Activated CD8-positive, alpha-beta T cell treated with anti-CD3 and anti-CD28 coated beads, Interleukin-2, amount 10 ng/mL, durations not matched to agents 7 days and 5 days (primary cell): ENCODE data around the gene GJA10. TPM values are rescaled to one million over a fixed set of nuclear protein-coding genes. Genes with fewer than 3 reads are reported as not detected.

Experiments
- ATAC-seq: fragments of 150-1000 bp; cut with Tn5 transposase; one replicate; pipeline ENCODE4 v1.10.0; 2021; ENCODE audit warnings: moderate library complexity
- CTCF ChIA-PET: fragments of 350-600 bp; sonication (Branson Sonifier 250); formaldehyde crosslinking; loops from one replicate; lab custom pipeline; 2021; ENCODE audit warnings: antibody characterized with exemption; lab: Charles Lee
- POLR2A ChIA-PET: fragments of 350-600 bp; sonication (Branson Sonifier 250); formaldehyde crosslinking; loops from one replicate; lab custom pipeline; 2021; ENCODE audit warnings: antibody characterized with exemption; lab: Charles Lee
- DNase-seq: peaks from one replicate; pipeline ENCODE4 v3.0.0-alpha.2; 2020
- H3K27ac Mint-ChIP-seq: one replicate; pipeline ENCODE4 v1.8.0; 2021; ENCODE audit warnings: mild to moderate bottlenecking, mixed read lengths
- H3K27me3 Mint-ChIP-seq: one replicate; pipeline ENCODE4 v1.8.0; 2021; ENCODE audit warnings: low read depth, mixed read lengths
- H3K36me3 Mint-ChIP-seq: one replicate; pipeline ENCODE4 v1.8.0; 2021; ENCODE audit warnings: low read depth, mixed read lengths
- H3K4me1 Mint-ChIP-seq: one replicate; pipeline ENCODE4 v1.8.0; 2021; ENCODE audit warnings: low read depth, mixed read lengths
- H3K4me3 Mint-ChIP-seq: one replicate; pipeline ENCODE4 v1.8.0; 2021; ENCODE audit warnings: mild to moderate bottlenecking, mixed read lengths
- H3K9me3 Mint-ChIP-seq: one replicate; pipeline ENCODE4 v1.8.0; 2022; ENCODE audit warnings: mixed read lengths; ENCODE audit not compliant: insufficient read depth
- total RNA-seq, 2 experiments: library from RNA; stranded (reverse); gene quantifications; one replicate each; pipeline ENCODE4 v1.2.3, GENCODE V29; 2021

Gene GJA10
- total RNA-seq, 2 experiments from 2014 or later = not detected

GRCh38 chr6:89921197-89921596 is 26.9 kb downstream of the GJA10 start:
- Mint-ChIP-seq H3K27me3 (no peaks in the 10 kb centered on the region), H3K36me3 (peaks cover 8% of the 10 kb centered on the region), H3K27ac (peak overlapping the region; percentile 13), H3K9me3 (peaks cover 9% of the 10 kb centered on the region), H3K4me3 (no peak overlapping the region), H3K4me1 (peaks cover 8% of the 10 kb centered on the region)
- CTCF ChIA-PET = interaction anchor here (1.1 kb wide), 1 partner anchor 20 kb away, joined by 5 read pairs; no protein-coding TSS in a partner anchor
- DNase-seq (peak; percentile 16), ATAC-seq (peak; percentile 28)
- POLR2A ChIA-PET = no interaction called here

GRCh38 chr6:89921691-89922090 is 27.4 kb downstream of the GJA10 start:
- no peak overlapping the region for H3K4me3 Mint-ChIP-seq
- peaks cover 12% of the 10 kb centered on the region for H3K4me1 Mint-ChIP-seq
- POLR2A ChIA-PET = no interaction called here

GRCh38 chr6:89924231-89924630 is 30.0 kb downstream of the GJA10 start:
- peaks cover 30% of the 10 kb centered on the region for H3K4me1 Mint-ChIP-seq
- peaks cover 25% of the 10 kb centered on the region for H3K36me3 Mint-ChIP-seq
- POLR2A ChIA-PET = no interaction called here
- H3K27ac Mint-ChIP-seq = no peak overlapping the region
- H3K27me3 Mint-ChIP-seq = no peaks in the 10 kb centered on the region
- CTCF ChIA-PET = no interaction called here
- H3K9me3 Mint-ChIP-seq = no peaks in the 10 kb centered on the region
- ATAC-seq (no peak), DNase-seq (no peak)
- H3K4me3 Mint-ChIP-seq = no peak overlapping the region

More at GRCh38 chr6:89921691-89922090, 27.4 kb downstream of the GJA10 start:
- Mint-ChIP-seq H3K27ac (no peak overlapping the region), H3K36me3 (peaks cover 5% of the 10 kb centered on the region), H3K27me3 (no peaks in the 10 kb centered on the region), H3K9me3 (peaks cover 4% of the 10 kb centered on the region)
- DNase-seq (no peak), ATAC-seq (no peak)
- CTCF ChIA-PET = no interaction called here

GRCh38 chr6:89925826-89926225 is 31.6 kb downstream of the GJA10 start:
- CTCF ChIA-PET = no interaction called here
- H3K36me3 Mint-ChIP-seq = peaks cover 37% of the 10 kb centered on the region
- H3K4me1 Mint-ChIP-seq = peaks cover 43% of the 10 kb centered on the region

GRCh38 chr6:89927264-89927663 is 33.0 kb downstream of the GJA10 start:
- no peak overlapping the region for H3K27ac Mint-ChIP-seq
- no peaks in the 10 kb centered on the region for H3K9me3 Mint-ChIP-seq
- DNase-seq = no peak
- peaks cover 50% of the 10 kb centered on the region for H3K36me3 Mint-ChIP-seq
- CTCF ChIA-PET = interaction anchor here (1.3 kb wide), 2 partner anchors 13 to 552 kb away, joined by 3 to 4 read pairs; no protein-coding TSS in a partner anchor
- POLR2A ChIA-PET = no interaction called here
- H3K4me1 Mint-ChIP-seq = peaks cover 44% of the 10 kb centered on the region
- H3K4me3 Mint-ChIP-seq = no peak overlapping the region
- no peaks in the 10 kb centered on the region for H3K27me3 Mint-ChIP-seq
- no peak for ATAC-seq

More at GRCh38 chr6:89925826-89926225, 31.6 kb downstream of the GJA10 start:
- POLR2A ChIA-PET = no interaction called here
- Mint-ChIP-seq H3K4me3 (no peak overlapping the region), H3K27me3 (no peaks in the 10 kb centered on the region), H3K9me3 (no peaks in the 10 kb centered on the region), H3K27ac (no peak overlapping the region)
- no peak for ATAC-seq
- no peak for DNase-seq

- Mint-ChIP-seq H3K36me3 (peaks cover 56% of the 10 kb centered on the region), H3K4me3 (no peak overlapping the region), H3K4me1 (peaks cover 44% of the 10 kb centered on the region), H3K9me3 (no peaks in the 10 kb centered on the region), H3K27me3 (no peaks in the 10 kb centered on the region), H3K27ac (peak overlapping the region; percentile 16)
- POLR2A ChIA-PET = no interaction called here
- no peak for DNase-seq
- no peak for ATAC-seq
- CTCF ChIA-PET = interaction anchor here (1.3 kb wide), 2 partner anchors 12 to 551 kb away, joined by 3 to 4 read pairs; no protein-coding TSS in a partner anchor
Observed at GRCh38 chr6:89927791-89928550, 33.7 kb downstream of the GJA10 start.

GRCh38 chr6:89928604-89929003 is 34.3 kb downstream of the GJA10 start:
- POLR2A ChIA-PET = no interaction called here
- Mint-ChIP-seq H3K4me3 (no peak overlapping the region), H3K27me3 (no peaks in the 10 kb centered on the region), H3K27ac (no peak overlapping the region), H3K4me1 (peaks cover 44% of the 10 kb centered on the region), H3K9me3 (no peaks in the 10 kb centered on the region), H3K36me3 (peaks cover 63% of the 10 kb centered on the region)
- CTCF ChIA-PET = no interaction called here
- no peak for ATAC-seq
- no peak for DNase-seq

- Mint-ChIP-seq H3K36me3 (peaks cover 80% of the 10 kb centered on the region), H3K4me3 (no peak overlapping the region), H3K27ac (peak overlapping the region; percentile 57), H3K9me3 (no peaks in the 10 kb centered on the region), H3K4me1 (peaks cover 43% of the 10 kb centered on the region), H3K27me3 (no peaks in the 10 kb centered on the region)
- ATAC-seq = no peak
- CTCF ChIA-PET = interaction anchor here (0.6 to 1.9 kb wide), 4 partner anchors 10 to 548 kb away, joined by 3 to 10 read pairs (median 5); no protein-coding TSS in a partner anchor
- no peak for DNase-seq
- POLR2A ChIA-PET = no interaction called here
Observed at GRCh38 chr6:89930789-89931188, 36.5 kb downstream of the GJA10 start.

GRCh38 chr6:89932245-89932802 is 38.1 kb downstream of the GJA10 start:
- H3K4me1 Mint-ChIP-seq = peaks cover 29% of the 10 kb centered on the region
- POLR2A ChIA-PET = no interaction called here
- no peaks in the 10 kb centered on the region for H3K27me3 Mint-ChIP-seq
- ATAC-seq (no peak), DNase-seq (no peak)
- no peak overlapping the region for H3K27ac Mint-ChIP-seq
- no peaks in the 10 kb centered on the region for H3K9me3 Mint-ChIP-seq
- H3K4me3 Mint-ChIP-seq = no peak overlapping the region
- peaks cover 89% of the 10 kb centered on the region for H3K36me3 Mint-ChIP-seq
- CTCF ChIA-PET = no interaction called here

- peak overlapping the region; percentile 58 for H3K27ac Mint-ChIP-seq
- POLR2A ChIA-PET = no interaction called here
- H3K27me3 Mint-ChIP-seq = no peaks in the 10 kb centered on the region
- H3K36me3 Mint-ChIP-seq = peaks cover 84% of the 10 kb centered on the region
- H3K4me3 Mint-ChIP-seq = no peak overlapping the region
- H3K9me3 Mint-ChIP-seq = no peaks in the 10 kb centered on the region
- CTCF ChIA-PET = no interaction called here
- H3K4me1 Mint-ChIP-seq = peaks cover 16% of the 10 kb centered on the region
- ATAC-seq (no peak), DNase-seq (no peak)
Observed at GRCh38 chr6:89934685-89935366, 40.6 kb downstream of the GJA10 start.

GRCh38 chr6:89936177-89936576 is 41.9 kb downstream of the GJA10 start:
- ATAC-seq = no peak
- Mint-ChIP-seq H3K27ac (no peak overlapping the region), H3K9me3 (no peaks in the 10 kb centered on the region), H3K4me3 (no peak overlapping the region), H3K4me1 (peaks cover 19% of the 10 kb centered on the region), H3K27me3 (no peaks in the 10 kb centered on the region), H3K36me3 (peaks cover 84% of the 10 kb centered on the region)
- CTCF ChIA-PET = interaction anchor here (1.2 kb wide), 1 partner anchor 349 kb away, joined by 3 read pairs; no protein-coding TSS in a partner anchor
- DNase-seq = no peak
- POLR2A ChIA-PET = no interaction called here
